GM19467 (cell line): ENCODE results near the gene RBBP9.
"Not testable (repeated sequence)": the region's sequence is repeated elsewhere in the genome, so short reads cannot be mapped to it uniquely, and the experiment has no call there.

ENCODE experiments used
- ATAC-seq: cut with Tn5 transposase; IDR thresholded peaks from one replicate; pipeline ENCODE4 v1.9.1; 2021; ENCODE audit warnings: mild to moderate bottlenecking, moderate library complexity; ENCODE audit not compliant: unreplicated experiment

RBBP9 gene

DNA sequence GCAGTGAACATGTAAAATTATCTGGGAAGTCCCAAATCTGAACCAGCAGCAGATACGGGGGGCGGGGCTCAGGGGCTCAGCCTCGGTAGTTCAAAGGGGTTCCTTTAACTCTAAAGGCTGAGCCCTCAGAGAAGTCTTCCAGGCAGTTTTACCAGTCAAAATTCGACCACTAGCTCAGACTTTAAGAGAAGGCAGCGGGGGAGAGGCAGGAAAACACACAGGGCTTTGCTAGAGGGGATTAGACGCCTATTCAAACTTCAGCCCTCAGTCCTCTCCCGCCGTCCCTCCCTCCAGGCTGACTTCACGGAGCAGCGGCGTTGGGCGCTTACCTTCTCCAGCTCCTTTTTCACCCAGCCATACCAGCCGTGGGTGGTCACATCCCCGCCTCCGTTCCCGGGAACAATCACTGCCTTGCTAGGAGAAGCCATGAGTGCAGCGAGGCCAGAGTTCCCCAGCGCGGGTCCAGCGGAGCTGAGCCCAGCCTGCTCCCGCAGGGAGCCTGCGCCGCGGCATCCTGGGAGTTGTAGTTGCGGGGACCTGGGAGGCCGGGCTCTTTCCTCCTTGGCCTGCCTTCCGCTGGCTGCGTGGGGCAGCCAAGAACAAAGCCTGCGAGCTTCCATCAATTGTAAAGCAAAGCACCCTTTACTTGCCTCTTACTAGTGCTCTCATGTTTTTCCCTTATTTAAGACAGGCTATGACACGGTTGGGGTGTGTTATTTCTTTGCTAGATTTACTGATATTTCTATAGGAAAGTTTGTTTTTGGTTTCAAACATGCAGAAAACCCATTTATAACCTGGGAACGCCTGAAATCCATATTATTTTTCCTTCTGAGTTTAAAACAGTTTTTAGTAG lies at the start of gene RBBP9:
RBBP9 (minus strand) TSS at position 486 of the 853 bp plus-strand sequence; CDS start at position 428, 58 bp downstream.
- peak; percentile 98 for ATAC-seq

DNA sequence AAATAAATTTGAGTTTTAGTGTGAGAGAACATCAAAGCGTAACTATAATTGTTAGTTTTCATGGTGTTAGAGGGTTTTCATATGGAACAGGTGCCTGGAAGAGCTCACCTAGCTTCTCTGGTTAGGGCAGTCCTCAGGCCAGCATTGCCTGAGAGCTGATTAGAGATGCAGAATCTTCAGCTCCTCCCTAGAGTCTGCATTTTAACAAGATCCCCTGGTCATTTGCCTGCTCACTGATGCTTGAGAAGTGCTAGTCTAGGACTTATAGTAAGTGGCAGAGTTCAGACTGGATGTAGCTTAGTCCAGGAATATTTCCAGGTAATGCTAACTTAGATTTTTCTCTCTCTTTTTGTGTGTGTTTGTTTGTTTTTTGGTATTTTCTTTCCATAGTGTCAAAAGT lies 48.5 kb upstream of the RBBP9 start:
- no peak for ATAC-seq

DNA sequence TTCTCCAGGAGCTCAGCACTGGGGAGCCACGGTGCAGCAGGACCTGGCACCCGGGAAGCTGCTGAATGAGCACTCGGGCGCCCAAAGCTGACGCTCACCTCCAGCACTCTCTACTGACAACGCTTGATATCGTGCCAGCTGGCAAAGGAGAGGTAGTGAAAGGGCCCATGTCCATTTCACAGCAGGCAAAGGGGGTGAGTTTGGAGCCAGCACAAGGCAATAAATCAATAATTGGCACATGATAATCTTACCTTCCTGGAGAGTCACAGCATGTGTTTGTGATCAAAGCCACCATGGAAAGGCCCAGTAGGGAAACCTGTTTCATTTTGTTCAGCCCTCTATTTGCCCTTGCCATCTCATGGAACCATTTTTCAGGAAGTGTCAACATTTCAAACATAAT lies 46.9 kb upstream of the RBBP9 start:
- ATAC-seq: no peak

DNA sequence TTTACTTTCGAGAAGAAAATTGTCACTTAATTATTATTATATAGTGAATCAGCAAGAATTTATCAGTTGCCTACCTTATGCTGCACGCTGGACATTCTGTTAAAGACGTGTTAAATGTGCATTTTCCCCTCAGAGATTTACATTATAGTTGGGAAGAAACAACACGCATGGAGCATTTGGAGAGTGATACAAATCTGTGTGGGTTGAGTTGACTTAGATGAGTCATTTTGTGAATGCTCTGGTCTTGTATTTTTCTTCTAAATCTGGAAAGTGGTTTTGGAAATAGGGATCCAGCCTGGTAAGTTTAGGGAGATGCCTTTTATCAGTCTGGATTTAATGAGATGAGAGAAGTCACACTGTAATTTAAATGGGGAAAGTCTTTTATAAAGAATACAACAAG lies 46.2 kb upstream of the RBBP9 start:
- no peak for ATAC-seq

DNA sequence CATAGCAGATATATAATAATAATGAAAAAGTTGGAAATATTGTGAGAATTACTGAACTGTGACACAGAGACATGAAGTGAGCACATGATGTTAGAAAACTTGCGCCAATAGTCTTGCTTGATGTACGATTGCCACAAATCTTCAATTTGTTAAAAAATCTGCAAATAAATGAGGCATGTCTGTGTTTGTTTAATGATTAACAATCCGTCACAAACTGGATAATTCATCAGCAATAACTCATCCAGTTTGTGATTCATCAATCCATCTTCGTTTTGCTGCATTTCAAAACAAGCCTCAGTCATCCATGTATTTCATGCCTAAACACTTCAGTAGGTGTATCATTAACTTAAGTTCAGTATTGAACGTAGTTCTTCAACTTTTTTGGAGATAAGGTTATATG lies 44.7 kb upstream of the RBBP9 start:
- no peak for ATAC-seq

DNA sequence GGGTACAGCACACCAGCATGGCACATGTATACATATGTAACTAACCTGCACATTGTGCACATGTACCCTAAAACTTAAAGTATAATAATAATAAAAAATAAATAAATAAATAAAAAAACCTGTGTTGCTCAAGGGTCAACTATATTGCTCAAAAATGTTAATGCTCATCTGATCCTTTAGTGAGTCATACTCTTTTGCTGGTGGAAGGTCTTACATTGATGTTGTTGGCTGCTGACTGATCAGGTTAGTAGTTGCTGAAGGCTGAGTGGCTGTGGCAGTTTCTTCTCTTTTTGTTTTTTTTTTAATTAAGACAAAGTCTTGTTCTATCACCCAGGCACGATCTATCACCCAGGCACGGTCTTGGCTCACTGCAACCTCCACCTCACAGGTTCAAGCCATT lies 40.6 kb upstream of the RBBP9 start:
- no peak for ATAC-seq

DNA sequence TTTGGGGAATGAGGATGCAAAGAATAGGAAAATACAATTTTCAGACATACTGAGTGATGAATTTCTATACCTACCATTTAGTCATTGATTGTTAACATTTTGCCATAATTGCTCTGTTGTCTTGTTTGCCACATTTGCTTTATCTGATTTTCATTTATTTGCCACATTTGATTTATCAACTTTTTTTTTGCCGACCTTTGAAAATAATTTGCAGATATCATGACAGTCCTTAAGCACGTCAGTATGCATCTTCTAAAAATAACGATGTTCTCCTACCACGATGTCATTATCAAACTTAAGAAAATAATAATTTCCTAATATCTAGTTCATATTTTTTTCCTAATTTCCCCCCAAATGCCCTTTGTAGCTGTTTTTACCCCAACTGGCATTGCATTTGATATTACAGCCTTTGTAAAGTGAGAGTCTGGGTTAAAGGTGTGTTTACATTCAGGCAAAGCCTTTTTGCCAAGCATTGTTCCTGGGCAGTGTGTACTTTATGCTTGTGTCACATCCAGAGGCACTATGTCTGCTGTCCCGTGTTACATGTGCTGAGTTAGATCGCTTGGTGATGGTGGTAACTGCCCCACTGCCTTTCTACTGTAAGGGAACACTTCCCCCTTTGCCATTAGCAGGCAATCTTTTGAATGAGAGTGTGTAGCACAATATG lies 37.1 kb upstream of the RBBP9 start:
- no peak for ATAC-seq

DNA sequence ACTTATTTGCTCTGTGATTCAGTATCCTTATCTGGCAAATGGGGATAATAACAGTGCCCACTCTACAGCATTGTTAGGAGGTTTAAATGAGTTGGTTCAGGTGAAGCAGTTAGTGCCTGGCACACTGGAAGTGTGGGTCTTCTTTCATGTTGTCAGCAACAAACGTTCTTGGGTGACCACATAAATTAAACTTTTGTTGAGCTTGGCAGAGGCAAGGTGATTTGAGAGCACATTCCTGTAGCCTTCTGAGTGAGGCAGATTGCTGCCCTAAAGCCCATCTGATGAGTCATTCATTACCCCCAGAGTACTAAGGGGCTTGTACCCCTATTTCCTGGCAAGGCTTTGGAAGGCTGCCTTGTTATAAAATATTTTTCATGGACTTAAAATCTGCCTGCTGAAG lies 36.5 kb upstream of the RBBP9 start:
- no peak for ATAC-seq

DNA sequence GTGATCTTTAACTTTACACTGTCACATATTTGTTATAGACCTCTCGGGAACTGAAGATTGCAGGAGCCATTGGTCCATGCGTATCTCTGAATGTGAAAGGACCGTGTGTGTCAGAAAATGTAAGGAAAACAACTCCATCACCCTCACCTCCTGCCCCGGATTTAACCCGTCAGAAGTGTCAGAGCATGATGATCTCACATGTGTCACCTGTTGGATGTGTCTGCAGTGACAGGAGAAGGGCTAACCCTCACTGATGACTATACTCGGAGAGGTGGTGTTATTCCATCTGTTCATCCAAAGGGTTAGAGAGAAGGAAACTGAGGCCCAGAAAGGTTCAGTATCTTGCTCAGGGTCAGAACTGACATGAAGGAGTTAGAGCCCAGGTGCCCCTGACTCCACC lies 35.6 kb upstream of the RBBP9 start:
- ATAC-seq: no peak

DNA sequence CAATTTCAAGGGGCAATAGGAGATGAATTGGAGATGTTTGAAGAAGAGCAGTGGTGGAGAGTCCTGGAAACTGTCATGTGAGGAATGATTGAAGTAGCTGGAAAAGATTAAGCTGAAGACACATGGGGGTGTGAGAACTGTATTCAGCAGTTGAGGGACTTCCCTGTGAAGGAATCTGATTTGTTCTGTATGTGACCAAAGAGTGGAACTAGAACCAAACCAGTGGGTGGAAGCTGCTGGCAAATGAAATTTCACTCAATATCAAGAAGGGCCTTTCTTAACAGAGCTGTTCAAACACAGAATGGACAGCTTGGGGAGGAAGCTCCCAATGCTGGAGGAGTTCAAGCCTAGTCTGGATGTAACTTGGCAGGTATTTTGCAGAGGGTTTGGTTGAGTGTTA lies 32.0 kb upstream of the RBBP9 start:
- ATAC-seq: no peak

DNA sequence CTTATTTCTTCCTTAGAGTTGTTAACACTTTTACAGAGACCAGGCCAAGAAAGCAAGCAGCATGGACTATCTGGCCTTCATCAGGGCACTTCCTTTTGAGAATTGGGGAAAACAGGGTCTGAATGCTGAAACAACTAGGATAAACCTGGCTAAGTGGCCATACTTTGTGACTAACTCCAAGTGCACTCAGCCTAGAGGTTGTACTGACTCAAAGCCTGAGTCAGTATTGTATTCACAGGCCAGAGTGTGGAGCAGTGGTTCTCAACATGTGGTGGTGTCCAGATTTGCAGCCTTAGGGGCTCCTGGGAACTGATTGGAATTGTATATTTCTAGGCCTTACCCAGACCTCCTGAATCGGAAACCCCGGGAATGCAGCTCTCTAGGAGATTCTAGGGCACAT lies 30.8 kb upstream of the RBBP9 start:
- no peak for ATAC-seq

DNA sequence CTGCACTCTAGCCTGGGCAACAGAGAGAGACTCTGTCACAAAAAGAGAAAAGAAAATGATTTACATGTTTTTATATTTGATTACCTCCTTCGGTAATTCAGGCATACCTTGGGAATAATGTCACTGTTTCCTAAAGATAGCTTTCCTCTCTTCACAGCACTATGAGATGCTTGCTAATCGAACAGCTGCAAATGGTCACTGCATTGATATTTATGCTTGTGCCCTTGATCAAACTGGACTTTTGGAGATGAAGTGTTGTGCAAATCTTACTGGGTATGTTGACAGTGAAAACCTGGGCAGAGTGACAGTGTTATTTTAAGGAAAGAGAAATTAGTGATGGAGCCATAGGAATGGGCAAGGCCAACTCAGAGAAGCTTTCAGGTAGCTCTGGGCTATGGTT lies 30.3 kb upstream of the RBBP9 start:
- ATAC-seq: no peak

DNA sequence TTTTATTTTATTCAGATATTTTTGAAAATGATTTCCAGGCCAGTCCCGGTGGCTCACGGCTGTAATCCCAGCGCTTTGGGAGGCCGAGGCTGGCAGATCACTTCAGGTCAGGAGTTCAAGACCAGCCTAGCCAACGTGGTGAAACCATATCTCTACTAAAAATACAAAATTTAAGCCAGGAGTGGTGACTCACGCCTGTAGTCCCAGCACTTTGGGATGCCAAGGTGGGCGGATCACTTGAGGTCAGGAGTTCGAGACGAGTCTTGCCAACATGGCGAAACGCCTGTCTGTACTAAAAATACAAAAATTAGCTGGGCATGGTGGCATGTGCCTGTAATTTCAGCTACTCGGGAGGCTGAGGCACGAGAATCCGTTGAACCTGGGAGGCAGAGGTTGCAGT lies 29.7 kb upstream of the RBBP9 start:
- not testable (repeated sequence) for ATAC-seq

DNA sequence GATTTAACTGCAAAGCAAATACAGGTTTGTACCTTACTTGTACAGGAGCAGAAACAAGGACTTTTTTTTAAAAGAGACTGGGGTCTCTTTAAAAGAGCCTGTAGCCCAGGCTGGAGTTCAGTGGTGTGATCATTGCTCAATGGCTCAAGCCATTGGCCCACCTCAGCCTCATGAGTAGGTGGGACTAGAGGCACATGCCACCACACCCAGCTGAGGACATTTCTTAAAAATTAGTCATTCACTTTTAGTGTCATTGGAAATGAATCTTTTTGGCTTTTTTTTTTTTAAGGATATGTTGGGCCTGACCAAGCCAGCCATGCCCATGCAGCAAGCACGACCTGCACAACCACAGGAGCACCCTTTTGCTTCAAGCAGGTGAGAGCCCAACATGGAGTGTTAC lies 27.6 kb upstream of the RBBP9 start:
- ATAC-seq: no peak

DNA sequence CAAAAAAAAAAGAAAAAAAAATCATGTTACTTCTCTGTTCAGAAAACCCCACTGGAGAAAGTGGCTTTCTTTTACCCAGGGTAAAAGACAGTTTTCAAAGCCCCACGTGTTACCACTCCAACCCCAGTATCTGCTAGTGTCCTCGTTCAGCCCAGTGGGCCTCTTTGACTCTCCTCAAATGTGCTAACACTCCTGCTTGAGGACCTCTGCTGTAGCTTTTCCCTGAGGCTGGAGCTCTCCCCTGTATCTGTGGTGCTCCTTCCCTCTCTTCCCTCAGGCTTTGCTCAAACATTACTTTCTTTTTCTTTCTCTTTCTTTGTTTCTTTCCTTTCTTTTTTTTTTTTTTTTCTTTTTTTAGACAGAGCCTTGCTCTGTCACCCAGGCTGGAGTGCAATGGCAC lies 26.0 kb upstream of the RBBP9 start:
- ATAC-seq: no peak

DNA sequence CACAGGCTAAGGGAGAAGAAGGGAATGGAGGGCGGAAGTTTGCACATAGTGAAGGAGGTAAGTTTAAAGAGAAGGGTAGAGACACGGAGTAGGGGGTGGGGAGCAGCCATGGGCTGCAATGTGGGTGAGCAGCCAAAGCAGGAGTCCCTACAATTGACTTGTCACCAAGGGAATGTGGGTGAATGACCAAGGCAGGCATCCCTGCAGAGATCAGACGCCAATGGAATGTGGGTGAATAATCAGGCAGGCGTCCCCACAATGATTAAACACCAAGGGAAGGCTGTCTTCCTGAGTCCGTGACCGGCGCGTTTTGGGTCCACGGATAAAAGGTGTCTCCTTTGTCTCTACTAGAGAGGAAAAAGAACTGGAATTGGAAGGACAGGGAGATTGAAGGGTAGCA lies 25.0 kb upstream of the RBBP9 start:
- ATAC-seq: not testable (repeated sequence)

DNA sequence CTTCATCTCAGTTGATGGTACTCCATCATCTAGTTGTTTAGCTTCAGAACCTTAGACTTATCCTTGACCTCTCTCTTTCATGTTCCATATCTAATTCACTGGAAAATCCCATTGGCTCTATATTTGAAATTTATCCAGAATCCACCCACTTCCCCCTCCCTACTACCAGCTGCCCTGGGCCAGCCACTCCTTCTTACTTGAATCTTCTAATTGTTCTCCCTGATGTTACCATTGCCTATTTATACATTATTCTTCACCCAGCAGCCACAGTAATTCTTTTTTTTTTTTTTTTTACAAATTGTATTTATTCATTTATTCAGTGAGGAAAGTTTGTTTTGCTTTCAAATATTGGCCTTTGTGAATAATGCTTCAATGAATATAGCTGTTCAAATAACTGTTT lies 18.9 kb upstream of the RBBP9 start:
- ATAC-seq: no peak

DNA sequence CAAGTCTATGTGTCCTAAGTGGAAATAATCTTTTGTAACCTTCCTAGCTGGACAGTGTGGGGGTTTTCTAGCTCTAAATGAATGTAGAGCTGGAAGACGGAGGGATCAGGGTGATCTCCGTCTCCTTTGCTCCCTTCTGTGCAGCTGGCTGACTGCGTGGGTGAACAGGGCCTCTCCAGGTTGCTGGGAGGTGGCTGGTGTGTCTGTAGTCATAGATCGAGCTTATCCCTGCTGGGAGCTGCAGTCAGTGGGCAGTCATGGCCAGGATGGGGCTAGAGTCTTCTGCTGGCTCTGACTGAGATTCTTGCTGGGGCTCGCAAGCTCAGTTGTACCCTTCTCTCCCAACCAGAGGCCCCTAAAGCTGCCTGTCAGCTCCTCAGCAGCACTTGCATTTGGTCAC lies 17.1 kb upstream of the RBBP9 start:
- no peak for ATAC-seq

DNA sequence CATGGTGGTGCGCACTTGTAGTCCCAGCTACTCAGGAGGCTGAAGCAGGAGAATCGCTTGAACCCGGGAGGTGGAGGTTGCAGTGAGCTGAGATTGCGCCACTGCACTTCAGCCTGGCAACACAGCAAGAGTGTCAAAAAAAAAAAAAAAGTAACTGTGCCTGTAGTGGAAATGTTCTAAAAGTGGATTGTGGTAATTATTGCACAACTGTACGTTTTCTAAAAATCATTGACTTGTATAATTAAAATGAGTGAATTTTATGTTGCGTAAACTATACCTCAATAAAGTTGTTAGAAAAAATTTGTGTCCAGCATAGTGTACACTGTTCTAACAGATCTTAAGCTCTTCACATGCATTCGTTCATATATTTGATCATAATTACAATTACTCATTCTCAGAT lies 16.2 kb upstream of the RBBP9 start:
- no peak for ATAC-seq

DNA sequence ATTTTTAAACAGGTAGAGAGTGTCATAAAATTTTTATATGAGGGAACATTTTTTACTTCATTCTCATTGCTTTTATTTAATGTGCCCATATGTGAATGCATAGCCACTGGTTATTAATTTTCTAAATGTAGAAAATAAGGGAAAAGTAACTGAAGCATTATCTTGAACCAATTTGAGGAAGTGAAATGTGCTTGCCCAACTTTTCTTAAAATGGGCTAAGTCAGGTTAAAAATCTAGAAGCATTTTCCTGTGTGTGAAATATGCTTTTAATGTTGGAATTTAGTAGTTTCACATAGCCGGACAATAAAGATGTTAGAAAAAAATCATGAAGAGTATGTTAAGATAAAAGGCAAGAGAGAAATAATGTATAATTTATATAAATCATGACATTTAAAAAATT lies 14.5 kb upstream of the RBBP9 start:
- no peak for ATAC-seq

DNA sequence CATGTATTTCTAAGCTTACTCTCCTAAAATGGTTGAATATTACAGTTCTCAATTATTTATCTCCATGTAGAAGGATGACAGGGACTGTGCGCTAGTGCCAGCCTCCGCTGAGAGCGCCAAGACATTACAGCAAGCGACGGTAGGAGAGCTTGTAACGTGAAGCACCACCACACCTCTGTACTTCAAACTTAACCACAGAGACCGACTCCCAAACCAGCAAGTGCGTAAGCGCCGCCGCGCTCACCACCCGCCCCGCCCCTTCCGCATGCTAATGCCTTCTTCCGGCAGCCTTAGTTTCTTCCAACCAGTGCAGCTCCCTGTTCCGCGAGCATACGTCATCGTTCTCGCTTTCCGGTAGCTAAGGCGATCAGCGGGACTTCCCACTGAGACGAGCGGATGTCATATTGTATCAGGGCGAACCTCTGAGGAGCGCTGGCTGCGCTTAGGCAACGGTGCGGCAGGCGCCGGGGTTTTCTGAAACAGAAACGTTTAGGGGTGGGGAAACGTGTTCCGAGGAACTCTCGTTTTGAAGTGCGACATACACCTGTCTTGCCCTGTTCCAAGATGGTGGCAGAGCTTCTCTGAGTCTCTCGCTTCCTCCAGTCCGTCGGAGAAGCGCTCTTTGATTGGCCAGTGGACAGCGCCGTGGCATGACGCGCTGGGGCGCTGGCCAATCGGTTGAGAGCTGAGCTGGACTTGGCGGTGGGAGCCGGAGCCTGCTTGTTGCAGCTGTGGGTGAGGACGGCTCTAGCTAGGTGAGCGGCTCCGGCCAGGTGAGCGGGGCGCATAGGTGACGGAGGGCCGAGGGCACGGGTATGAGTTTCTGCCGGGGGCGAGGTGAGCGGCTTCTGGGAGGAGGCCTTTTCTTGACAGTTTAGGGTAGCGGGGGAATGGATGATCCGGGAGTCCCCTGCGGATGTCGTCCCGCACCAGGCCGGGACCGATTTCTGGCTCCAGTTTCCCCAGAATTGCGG lies 10.5 kb upstream of the RBBP9 start, which contains the start of gene SEC23B:
SEC23B (plus strand) TSS at position 723 of the 974 bp plus-strand sequence. CDS start 2,896 bp downstream, outside the sequence.
- ATAC-seq: peak; percentile 95
